Fibroblast of skin of left biceps (primary cell): Measurements from ENCODE around the gene KIFC1.
A peak's percentile ranks its signal among the peaks of the same experiment; 100 is the strongest.
"Not testable (repeated sequence)": the region's sequence is repeated elsewhere in the genome, so short reads cannot be mapped to it uniquely, and the experiment has no call there.

Source experiments
- DNase-seq, 2 experiments: peaks; one replicate each; pipeline ENCODE4 v3.0.0-alpha.2; 2013; ENCODE audit warnings: low read depth in 2 of 2

Gene KIFC1

DNA sequence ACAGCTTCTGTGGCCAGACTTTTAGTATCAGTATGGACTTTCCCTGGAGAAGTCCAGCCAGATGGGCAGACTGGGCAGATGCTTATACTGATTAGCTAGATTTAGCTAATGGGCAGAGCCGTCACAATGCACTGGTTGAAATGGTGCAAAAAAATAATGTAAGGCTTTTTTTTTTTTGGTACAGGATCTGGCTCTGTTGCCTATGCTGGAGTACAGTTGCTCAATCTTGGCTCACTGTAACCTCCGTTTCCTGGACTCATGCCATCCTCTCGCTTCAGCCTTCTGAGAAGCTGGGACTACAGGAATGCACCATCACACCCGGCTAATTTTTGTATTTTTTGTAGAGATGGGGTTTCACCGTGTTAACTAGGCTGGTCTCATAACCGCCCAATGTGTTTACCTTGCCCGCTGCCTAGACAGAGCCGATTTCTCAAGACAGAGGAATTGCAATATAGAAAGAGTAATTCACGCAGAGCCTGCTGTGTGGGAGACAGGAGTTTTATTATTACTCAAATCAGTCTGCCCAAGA, 16.4 kb upstream of the KIFC1 start:
- peak; percentile 75 to 78 for DNase-seq

DNA sequence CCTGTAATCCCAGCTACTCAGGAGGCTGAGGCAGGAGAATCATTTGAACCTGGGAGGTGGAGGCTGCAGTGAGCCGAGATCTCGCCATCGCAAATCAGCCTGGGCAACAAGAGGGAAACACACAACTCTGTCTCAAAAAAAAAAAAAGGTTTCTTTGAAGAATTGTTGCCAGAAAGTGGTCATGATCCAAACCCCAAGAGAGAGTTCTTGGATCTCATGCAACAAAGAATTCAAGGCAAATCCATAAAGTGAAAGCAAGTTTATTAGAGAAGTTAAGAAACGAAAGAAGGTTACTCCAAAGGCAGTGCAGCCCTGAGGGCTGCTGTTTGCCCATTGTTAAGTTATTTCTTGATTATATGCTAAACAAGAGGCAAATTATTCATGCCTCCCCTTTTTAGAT, 14.5 kb upstream of the KIFC1 start:
- DNase-seq, result no peak

DNA sequence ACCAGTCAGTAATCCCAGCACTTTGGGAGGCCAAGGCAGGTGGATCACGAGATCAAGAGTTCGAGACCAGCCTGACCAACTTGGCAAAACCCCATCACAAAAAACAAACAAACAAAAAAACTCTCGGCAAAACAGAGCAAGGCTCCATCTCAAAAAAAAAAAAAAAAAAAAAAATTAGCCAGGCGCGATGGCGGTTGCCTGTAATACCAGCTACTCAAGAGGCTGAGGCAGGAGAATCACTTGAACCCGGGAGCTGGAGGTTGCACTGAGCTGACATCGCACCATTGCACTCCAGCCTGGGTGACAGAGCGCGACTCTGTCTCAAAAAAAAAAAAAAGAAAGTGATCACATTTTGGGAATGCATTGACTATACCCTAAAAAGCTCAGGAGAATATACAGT, 12.4 kb upstream of the KIFC1 start:
- not testable (repeated sequence) for DNase-seq

DNA sequence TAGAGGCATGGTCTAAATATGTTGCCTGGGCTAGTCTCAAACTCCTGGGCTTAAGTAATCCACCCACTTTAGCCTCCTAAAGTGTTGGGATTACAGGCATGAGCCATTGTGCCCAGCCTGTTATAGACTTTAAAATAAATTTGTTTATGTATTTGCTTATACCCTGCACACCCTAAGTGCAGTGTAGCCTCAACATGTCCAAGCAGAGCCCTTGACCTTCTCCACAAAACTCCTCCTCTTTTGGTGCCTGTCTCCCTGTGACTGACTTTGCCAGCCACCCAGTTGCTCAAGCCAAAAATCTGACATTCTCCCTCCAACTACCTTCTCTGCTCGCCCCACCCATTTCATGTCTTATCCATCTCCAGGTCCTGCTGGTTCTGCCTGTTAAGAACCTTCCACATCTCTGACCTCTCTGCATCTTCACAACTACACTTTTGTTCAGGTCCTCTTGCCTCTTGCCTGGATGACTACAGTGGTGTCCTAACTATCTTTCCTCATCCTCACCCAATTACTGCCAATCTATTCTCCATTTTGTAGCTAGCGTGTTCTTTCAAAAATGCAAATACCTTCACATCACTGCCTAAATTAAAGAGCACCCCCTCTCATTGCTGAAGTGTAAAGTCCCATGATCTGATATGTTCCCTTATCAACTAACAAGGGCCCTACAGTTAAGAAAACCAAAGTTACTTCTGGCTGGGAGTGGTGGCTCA, 11.2 kb upstream of the KIFC1 start:
- DNase-seq, result no peak

DNA sequence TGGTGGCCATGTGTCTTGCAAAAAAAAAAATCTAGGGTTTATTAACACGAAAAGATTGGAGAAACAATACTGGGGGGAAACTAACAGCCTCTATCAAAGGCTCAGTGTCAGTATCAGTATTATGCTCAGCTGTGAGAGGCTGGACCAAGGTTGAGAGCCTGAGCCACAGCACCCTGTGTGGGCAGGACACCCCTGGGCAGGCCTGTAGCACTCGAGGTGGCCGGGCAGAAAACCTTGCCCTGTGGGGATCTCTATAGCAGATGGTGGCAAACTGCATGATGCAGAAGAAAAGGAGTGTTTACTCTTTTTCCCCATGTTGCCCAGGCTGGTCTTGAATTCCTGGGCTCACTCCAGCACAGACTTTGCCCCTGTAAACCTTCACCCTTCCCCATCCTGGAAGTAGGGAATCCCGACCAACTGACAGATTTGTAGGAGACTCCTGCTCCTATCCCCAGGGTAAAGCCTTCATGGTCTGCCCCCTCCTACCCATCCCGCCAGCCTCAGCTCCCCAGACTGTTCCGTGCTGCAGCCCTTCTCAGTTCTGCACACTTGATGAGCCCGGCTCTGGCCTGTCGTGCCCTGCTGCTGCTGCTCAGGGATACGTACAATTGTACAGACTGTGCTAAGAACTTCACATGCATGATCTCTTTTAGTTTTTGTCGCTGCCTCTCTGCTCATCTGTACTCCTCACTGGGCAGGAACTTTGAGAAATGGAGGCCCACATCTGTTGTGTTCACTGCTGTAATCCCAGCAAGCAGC, 8.0 kb upstream of the KIFC1 start:
- no peak for DNase-seq

DNA sequence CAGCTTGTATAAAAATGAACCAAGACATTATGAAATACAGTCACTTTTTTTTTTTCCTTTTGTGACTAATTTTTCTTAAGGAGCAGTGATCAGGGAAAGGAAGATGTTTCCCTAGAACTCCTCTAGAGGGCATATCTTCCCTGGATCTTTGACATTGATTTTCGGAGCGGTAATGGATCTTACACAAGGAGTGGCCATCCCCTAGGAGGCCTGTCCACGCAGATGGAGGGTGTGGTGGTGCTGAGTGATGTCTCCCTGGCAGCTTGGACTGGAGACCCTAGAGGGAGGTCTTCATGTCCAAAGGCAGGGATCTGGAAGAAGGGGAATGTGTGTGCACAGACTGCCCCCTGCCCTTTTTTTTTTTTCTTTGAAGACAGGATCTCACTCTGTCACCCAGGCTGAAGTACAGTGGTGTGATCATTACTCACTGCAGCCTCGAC, 7.0 kb upstream of the KIFC1 start:
- peak; percentile 36 to 41 for DNase-seq

DNA sequence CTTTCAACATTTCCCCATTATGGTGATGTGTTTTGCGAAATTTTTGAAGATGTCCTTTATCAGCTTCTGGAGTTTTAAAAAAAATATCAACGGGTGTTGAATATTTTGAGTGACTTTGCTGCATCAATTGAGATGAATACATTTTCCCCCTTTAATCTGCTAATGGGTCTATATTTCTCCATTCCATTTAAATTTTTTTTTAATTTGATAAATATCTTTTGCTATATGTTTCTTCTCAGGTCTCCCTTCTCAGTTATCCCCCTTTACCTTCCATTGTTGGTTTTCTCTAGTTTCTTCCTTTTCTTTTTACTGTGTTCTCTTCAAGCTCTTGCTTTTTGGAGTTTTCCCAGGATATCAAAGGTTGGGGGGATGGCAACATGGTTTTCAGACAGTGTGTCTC, 1.4 kb upstream of the KIFC1 start:
- no peak for DNase-seq

DNA sequence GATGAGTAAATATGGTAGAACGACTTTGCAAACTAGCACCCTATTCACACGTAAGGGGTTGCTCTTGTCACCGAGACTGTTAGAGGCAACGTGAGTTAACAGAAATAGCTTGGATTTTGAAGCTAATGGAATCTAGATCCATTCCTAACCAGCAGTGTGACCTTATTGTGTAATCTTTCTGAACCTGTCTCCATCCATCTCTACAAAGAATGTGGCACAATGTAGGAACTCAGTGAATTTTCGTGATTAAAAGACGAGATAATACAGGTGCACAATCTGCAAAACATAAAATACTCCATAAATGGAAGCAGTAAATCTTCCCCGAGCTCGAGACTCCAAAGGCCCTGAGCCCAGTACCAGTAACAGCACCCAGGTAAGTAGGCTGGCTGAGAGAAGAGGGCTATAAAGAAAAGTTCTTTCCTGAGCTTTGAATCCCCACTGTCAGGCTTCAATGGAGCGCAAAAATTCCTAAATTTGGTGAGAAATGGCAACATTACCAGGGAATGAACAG, 801 bp upstream of the KIFC1 start:
- DNase-seq, result no peak

DNA sequence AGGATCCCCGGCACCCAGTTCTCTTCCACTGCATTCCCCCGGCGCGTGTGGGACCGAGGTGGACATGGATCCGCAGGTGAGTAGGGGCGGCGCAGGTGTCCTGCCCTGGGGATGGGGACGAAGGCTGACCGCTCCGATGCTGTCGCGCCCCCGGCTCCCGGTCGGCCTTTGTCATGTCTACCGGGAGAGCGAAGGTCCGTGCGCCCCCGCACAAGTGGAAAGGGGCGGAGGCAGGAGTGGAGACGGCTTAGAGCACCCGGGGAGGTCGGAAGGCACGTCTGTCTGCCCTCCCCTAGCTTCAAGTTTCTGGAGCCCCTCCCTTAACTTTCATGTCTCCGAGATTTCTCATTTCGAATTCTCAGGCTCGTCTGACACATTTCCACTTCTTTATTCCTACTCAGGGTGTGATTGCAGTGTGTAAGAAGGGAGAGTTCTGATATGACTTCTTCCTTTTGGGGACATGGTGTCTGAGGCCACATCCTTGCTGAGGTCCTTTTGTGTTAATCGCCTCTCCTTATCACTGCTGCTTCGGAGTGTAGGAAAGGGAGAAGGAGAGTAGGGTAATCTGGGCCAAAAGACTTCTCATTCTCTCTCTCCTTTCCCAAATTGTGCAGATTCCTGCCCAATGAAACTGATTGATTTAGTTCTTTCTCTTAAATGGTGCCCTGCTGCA, 435 bp downstream of the KIFC1 start:
- DNase-seq, result no peak

DNA sequence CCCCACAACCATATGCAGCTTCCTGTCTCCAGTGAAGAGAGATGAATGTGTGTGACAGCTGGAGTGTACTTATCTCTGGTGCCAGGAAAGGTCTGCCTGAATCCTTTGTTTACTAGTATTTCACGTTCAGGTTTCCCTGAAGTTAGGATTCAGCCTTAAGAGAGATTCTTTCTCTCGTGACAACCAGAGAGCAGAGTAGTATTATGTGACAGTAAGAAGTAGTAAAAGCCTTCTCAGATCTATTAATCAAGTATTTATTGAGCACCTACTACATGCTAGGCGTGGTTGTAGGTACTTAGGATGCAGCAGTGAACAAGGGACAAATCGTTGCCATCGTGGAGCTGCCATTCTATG, 949 bp downstream of the KIFC1 start:
- DNase-seq, result no peak

DNA sequence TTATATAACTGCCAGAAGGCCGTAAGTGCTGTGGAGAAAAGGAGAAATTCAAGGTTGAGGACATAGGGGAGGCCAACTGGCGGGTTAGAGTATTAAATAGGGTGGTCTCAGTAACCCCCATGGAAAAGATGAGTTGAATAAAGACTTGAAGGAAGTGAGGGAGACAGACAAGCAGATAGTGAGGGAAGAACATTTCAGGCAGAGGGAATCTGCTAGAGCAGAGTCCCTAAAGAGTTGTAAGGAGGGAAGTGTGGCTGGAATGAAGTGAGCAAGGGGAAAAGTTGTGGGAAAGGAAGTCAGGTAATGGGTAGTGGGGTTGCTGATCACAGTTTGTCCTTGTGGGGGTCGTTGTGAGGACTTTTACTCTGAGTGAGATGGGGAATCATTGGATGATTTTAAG, 1.4 kb downstream of the KIFC1 start:
- no peak for DNase-seq

DNA sequence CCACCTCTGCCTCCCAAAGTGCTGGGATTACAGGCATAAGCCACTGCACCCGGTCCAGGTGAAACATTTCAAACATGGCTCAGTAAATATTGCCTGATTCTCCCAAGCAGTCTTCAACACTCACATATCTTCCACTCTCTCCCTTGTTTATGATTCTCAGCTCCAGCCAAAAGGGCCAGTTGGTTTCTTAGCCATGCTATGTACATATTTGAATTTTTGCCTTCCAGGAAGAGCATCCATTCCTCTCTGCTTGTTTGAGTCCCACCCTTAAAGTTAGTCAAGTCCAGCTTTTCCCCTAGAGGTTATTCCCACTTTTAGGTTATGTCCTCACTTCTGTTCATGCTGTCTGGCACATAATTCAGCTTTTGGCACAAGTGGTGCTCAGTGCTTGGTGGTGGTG, 5.9 kb downstream of the KIFC1 start:
- no peak for DNase-seq

DNA sequence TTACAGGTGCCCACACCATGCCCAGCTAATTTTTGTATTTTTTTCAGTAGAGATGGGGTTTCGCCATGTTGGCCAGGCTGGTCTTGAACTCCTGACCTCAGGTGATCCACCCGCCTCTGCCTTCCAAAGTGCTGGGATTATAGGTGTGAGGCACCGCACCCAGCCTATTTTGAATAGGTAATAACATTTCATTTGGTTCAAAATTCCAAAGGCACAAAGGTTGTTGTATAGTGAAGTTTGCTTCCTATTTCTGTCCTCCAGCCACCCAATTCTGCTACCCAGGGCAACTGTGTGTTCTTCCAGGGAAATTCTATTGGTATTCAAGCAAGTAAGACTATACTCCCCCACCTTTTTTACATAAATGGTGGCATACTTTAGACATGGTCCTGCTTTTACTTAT, 7.0 kb downstream of the KIFC1 start:
- not testable (repeated sequence) for DNase-seq

DNA sequence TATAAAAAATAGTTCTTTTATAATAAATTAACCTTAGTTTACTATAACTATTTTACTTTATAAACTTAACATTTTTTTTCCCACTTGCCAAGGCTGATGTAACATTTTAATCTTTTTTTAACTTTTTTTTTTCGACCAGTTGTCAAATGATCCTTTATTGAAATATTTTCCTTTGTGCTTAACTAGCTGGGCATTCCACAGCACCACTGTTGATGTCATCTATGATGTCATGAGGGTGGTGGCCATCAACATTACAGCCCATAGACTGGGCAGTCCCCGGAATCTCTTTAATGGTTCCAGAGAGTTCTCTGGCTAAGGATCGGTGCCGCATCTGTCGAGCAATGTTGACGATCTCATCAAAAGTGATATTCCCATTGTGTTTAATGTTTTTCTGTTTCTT, 8.3 kb downstream of the KIFC1 start:
- not testable (repeated sequence) for DNase-seq

DNA sequence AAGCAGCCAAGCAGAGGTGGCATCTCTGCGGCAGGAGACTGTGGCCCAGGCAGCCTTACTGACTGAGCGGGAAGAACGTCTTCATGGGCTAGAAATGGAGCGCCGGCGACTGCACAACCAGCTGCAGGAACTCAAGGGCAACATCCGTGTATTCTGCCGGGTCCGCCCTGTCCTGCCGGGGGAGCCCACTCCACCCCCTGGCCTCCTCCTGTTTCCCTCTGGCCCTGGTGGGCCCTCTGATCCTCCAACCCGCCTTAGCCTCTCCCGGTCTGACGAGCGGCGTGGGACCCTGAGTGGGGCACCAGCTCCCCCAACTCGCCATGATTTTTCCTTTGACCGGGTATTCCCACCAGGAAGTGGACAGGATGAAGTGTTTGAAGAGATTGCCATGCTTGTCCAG, 13.3 kb downstream of the KIFC1 start:
- no peak for DNase-seq

DNA sequence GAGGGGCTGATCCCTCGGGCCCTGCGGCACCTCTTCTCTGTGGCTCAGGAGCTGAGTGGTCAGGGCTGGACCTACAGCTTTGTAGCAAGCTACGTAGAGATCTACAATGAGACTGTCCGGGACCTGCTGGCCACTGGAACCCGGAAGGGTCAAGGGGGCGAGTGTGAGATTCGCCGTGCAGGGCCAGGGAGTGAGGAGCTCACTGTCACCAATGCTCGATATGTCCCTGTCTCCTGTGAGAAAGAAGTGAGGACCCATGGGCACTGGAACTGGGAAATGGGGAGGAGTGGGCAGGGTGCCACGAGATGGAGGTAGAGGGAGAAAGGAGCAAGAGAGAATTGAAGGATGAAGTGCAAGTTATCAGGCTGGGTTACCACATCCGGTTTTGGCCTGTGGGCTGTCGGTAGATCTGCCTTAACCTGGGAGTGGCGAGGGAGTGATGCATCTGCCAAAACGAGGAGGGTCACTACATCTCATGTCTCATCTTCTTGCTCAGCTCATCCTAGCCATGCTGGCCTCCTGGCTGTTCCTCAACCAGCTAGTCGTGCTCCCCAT, 13.8 kb downstream of the KIFC1 start:
- DNase-seq, result no peak

DNA sequence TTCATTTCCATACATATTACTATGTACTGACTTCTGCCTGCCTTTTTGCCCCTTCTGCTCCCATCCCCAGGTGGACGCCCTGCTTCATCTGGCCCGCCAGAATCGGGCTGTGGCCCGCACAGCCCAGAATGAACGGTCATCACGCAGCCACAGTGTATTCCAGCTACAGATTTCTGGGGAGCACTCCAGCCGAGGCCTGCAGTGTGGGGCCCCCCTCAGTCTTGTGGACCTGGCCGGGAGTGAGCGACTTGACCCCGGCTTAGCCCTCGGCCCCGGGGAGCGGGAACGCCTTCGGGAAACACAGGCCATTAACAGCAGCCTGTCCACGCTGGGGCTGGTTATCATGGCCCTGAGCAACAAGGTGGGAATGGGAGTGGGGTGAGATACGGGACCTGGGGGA, 14.5 kb downstream of the KIFC1 start:
- DNase-seq, result no peak

DNA sequence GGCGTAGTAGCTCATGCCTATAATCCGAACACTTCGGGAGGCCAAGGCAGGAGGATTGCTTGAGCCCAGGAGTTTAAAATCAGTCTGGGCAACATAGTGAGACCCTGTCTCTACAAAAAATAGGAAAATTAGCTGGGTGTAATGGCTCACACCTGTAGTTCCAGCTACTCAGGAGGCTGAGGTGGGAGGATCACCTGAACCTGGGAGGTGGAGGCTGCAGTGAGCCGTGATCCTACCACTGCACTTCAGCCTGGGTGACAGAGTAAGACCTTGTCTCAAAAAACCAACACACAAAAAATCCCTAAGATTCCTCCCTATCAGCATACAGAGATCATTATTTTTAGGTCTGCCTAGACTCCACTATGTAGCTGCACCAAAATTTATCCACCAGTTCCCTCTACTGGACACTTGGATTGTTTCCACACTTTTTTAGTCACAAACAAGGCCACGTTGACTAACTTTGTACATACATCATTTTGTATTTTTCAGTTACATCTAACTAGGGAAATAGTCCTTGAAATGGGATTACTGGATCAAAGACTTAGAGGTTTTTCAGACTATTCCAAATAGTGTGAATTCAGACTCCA, 15.6 kb downstream of the KIFC1 start:
- DNase-seq, result no peak

DNA sequence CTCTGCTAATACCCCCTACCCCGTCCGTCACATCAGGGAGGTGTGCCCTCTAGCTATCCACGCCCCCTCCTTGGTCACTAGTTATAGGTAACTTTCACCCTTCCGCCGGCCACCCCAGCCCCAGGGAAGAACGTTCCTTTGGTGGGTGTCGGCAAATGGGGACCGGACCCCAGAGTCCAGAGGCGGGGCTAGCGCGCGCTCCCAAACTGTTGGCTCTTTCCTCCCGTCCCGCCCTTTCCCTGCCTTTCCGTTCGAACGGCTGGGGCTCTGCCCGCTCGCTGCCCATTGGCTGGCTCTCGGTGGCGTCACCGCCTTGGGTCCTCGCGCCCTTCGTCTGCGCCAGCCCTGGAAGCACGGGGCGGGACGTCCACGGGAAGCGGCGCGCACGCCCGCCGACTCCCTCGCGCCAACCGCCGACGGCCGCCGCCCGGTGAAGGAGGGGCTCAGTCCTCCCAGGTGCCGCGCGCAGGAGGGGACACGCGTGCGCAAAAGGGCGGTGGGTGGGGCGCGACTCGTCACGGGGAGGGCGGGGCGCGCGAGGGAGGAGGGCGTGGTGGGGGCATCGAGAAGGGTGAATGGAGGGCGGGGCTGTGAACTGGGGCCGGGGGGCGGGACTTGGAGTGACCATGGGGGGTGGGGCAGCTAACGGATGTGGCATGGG, 18.6 kb downstream of the KIFC1 start:
- peak; percentile 95 to 97 for DNase-seq

DNA sequence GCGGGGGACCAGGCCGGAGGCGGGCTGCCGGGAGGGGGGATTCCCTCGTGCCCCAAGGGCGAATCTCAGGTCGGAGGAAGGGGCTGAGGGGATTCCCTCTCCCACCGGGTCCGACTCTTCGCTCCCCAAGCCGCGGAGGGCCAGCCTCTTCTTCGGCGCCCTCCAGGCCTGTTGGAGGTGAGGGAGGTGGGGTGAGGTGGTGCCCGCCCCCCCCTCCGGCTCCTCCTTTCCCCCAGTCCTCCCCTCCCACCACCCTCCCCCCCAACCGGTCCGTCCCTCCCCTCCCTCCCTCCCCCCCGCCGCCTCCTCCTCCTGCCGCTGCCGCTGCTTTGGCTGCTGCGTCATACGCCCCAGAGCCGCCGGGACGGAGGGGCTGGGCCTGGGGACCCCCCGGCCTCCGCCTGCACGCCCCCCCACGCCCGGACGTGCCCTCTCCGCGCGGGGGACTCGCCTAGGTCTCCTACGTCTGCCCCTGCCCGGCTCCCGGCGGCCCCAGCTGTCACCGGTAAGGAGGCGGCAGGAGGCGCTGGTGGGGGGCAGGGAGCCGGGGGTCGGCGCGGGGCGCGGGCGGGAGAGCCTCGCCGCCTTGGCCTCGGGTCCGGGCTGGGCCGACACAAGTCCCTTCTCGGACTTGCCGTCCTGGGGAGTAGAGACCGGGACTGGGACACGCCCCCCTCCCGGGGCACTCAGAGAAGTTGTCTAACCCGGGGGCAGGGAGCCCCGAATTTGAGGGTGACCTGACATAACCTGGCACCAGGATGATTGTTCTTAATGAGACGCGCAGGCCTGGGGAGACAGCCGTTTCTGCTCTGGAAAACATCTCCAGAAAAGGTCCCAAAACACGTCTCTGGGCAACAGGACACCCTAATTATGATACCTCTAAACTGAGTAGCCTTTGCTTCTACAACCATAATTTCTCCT, 19.3 kb downstream of the KIFC1 start, which contains the start of gene PHF1:
PHF1 (plus strand) TSS at position 304 of the 921 bp plus-strand sequence. CDS start 1,250 bp downstream, outside the sequence.
- peak; percentile 55 to 65 for DNase-seq
